ENCODE data around the gene PPIE.

Gene PPIE

GRCh38 chr1:39738622-39739366 is at the start of gene PPIE:
Gene PPIE (plus strand): TSS chr1:39738882. CDS start chr1:39738901, 19 bp downstream.
- peak; percentile 70 to 71 for DNase-seq (ENCODE audit: low read depth in 2 of 2)

GRCh38 chr1:39689214-39689613 is 49.5 kb upstream of the PPIE start:
- no peak for DNase-seq (ENCODE audit: low read depth in 2 of 2)

- DNase-seq (ENCODE audit: low read depth in 2 of 2): no peak
These were observed 49.0 kb upstream of the PPIE start for GRCh38 chr1:39689635-39690034.

GRCh38 chr1:39690225-39690624 is 48.5 kb upstream of the PPIE start:
- no peak for DNase-seq (ENCODE audit: low read depth in 2 of 2)

- no peak for DNase-seq (ENCODE audit: low read depth in 2 of 2)
These were observed 47.8 kb upstream of the PPIE start for GRCh38 chr1:39690794-39691382.

GRCh38 chr1:39691383-39692151 is 47.1 kb upstream of the PPIE start, which contains the start of gene HPCAL4:
Gene HPCAL4 (minus strand): TSS chr1:39691433. CDS start chr1:39684603, 6,830 bp downstream.
- no peak for DNase-seq (ENCODE audit: low read depth in 2 of 2)

- DNase-seq (ENCODE audit: low read depth in 2 of 2): no peak
These were observed 46.3 kb upstream of the PPIE start for GRCh38 chr1:39692152-39693074.

GRCh38 chr1:39694026-39694425 is 44.7 kb upstream of the PPIE start:
- DNase-seq (ENCODE audit: low read depth in 2 of 2): no peak

GRCh38 chr1:39695016-39695415 is 43.7 kb upstream of the PPIE start:
- no peak for DNase-seq (ENCODE audit: low read depth in 2 of 2)

GRCh38 chr1:39696448-39696847 is 42.2 kb upstream of the PPIE start:
- no peak for DNase-seq (ENCODE audit: low read depth in 2 of 2)

- DNase-seq (ENCODE audit: low read depth in 2 of 2): no peak
These were observed 40.1 kb upstream of the PPIE start for GRCh38 chr1:39698568-39698967.

- no peak for DNase-seq (ENCODE audit: low read depth in 2 of 2)
These were observed 39.3 kb upstream of the PPIE start for GRCh38 chr1:39699419-39699818.

- no peak for DNase-seq (ENCODE audit: low read depth in 2 of 2)
These were observed 38.3 kb upstream of the PPIE start for GRCh38 chr1:39700348-39700747.

- DNase-seq (ENCODE audit: low read depth in 2 of 2): no peak
These were observed 37.6 kb upstream of the PPIE start for GRCh38 chr1:39701049-39701439.

- no peak for DNase-seq (ENCODE audit: low read depth in 2 of 2)
These were observed 33.9 kb upstream of the PPIE start for GRCh38 chr1:39704757-39705156.

GRCh38 chr1:39707506-39707905 is 31.2 kb upstream of the PPIE start:
- no peak for DNase-seq (ENCODE audit: low read depth in 2 of 2)

- no peak for DNase-seq (ENCODE audit: low read depth in 2 of 2)
These were observed 27.3 kb upstream of the PPIE start for GRCh38 chr1:39711104-39711965.

- DNase-seq (ENCODE audit: low read depth in 2 of 2): no peak
These were observed 26.7 kb upstream of the PPIE start for GRCh38 chr1:39711966-39712340.

- DNase-seq (ENCODE audit: low read depth in 2 of 2): no peak
These were observed 25.1 kb upstream of the PPIE start for GRCh38 chr1:39713557-39713956.

GRCh38 chr1:39717809-39718208 is 20.9 kb upstream of the PPIE start:
- DNase-seq (ENCODE audit: low read depth in 2 of 2): no peak
